OCI-LY3 (cell line): ENCODE data around the gene RAB37.
A peak's percentile ranks its signal among the peaks of the same experiment; 100 is the strongest.

Source experiments
- H2AFZ ChIP-seq: fragments of 200-600, 300-600 bp; shearing (Covaris generic); 2 replicates; pipeline ENCODE4 v1.6.0; 2014; ENCODE audit warnings: antibody characterized with exemption, low read depth, low read length
- H3K27ac ChIP-seq: fragments of 200-600, 300-600 bp; sonication (generic); 2 replicates; pipeline ENCODE4 v1.5.1; 2014; ENCODE audit warnings: mild to moderate bottlenecking, low read length, moderate library complexity, mixed read lengths
- H3K27me3 ChIP-seq: fragments of 200-600, 300-600 bp; sonication (generic); 2 replicates; pipeline ENCODE4 v1.6.1; 2014; ENCODE audit warnings: low read depth, low read length, mixed read lengths
- H3K36me3 ChIP-seq: fragments of 200-600, 300-600 bp; sonication (generic); replicated peaks from 2 replicates; pipeline ENCODE3; 2014; ENCODE audit warnings: low read depth, low read length, mixed read lengths
- H3K4me1 ChIP-seq: fragments of 300-600, 200-600 bp; sonication (generic); 2 replicates; pipeline ENCODE4 v1.6.1; 2014; ENCODE audit warnings: low read length, mixed read lengths
- H3K4me2 ChIP-seq: fragments of 200-600, 300-600 bp; sonication (generic); 2 replicates; pipeline ENCODE4 v1.6.1; 2014; ENCODE audit warnings: low read length, mixed read lengths
- H3K4me3 ChIP-seq: fragments of 300-600, 200-600 bp; sonication (generic); 2 replicates; pipeline ENCODE4 v1.5.1; 2014; ENCODE audit warnings: antibody characterized with exemption, mild to moderate bottlenecking, low read length, moderate library complexity
- H3K79me2 ChIP-seq: fragments of 300-600, 200-600 bp; shearing (Covaris generic); 2 replicates; pipeline ENCODE4 v1.6.1; 2014; ENCODE audit warnings: mild to moderate bottlenecking, low read length, mixed read lengths
- H3K9ac ChIP-seq: fragments of 300-600, 200-600 bp; shearing (Covaris generic); 2 replicates; pipeline ENCODE4 v1.6.0; 2014; ENCODE audit warnings: mild to moderate bottlenecking, low read length, moderate library complexity
- H3K9me3 ChIP-seq: fragments of 200-600, 300-600 bp; shearing (Covaris generic); 2 replicates; pipeline ENCODE4 v1.6.1; 2014; ENCODE audit warnings: low read length, mixed read lengths; ENCODE audit not compliant: insufficient read depth
- H4K20me1 ChIP-seq: fragments of 200-600, 300-600 bp; sonication (generic); 2 replicates; pipeline ENCODE4 v1.6.1; 2016; ENCODE audit warnings: low read length, mixed read lengths; ENCODE audit not compliant: insufficient read depth
- EZH2phosphoT487 ChIP-seq: fragments of 200-600 bp; shearing (Covaris generic); IDR thresholded peaks from 2 replicates; pipeline ENCODE4 v1.6.1; 2018; ENCODE audit warnings: antibody characterized with exemption, mixed run types, low read depth
- TF ChIP-seq, protein P1 (sequence below): fragments of 200-600, 300-600 bp; sonication (generic); IDR thresholded peaks from 2 replicates; pipeline ENCODE4 v1.5.1; 2014; ENCODE audit warnings: antibody characterized with exemption, low read length, low read depth

RAB37 gene

DNA sequence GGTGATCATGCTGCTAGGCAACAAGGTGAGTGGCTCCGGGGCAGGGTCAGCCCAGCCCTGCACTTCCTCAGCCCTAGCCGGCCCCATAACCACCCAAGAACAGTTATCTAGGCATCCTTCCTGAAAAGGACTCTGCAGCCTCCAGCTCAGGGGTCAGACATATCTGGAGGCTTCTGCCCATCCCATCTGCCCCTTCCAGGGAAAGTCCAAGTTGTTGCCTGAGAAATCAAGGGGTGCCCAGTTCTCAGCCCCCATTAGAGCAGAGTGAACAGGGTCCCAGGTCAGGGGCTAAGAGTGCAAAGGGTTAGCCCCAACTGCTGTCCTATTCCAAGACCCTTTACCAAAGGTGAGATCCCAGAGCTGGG is 7.3 kb downstream of the RAB37 start:
- H4K20me1 ChIP-seq = no peaks in the 10 kb centered on the region
- 0 out of 2 replicates have a peak, but pooled peaks cover 3% of the 10 kb centered on the region for H3K4me1 ChIP-seq
- no peak for TF ChIP-seq EZH2phosphoT487
- TF ChIP-seq, protein P1, sequence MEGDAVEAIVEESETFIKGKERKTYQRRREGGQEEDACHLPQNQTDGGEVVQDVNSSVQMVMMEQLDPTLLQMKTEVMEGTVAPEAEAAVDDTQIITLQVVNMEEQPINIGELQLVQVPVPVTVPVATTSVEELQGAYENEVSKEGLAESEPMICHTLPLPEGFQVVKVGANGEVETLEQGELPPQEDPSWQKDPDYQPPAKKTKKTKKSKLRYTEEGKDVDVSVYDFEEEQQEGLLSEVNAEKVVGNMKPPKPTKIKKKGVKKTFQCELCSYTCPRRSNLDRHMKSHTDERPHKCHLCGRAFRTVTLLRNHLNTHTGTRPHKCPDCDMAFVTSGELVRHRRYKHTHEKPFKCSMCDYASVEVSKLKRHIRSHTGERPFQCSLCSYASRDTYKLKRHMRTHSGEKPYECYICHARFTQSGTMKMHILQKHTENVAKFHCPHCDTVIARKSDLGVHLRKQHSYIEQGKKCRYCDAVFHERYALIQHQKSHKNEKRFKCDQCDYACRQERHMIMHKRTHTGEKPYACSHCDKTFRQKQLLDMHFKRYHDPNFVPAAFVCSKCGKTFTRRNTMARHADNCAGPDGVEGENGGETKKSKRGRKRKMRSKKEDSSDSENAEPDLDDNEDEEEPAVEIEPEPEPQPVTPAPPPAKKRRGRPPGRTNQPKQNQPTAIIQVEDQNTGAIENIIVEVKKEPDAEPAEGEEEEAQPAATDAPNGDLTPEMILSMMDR = no peak
- no peak overlapping the region for H3K4me3 ChIP-seq
- peaks cover 6% of the 10 kb centered on the region for H3K79me2 ChIP-seq
- no peak overlapping the region for H3K27ac ChIP-seq
- H3K27me3 ChIP-seq = peaks cover 10% of the 10 kb centered on the region; the same call in 1 of the 2 replicates
- no peak overlapping the region for H2AFZ ChIP-seq
- H3K9ac ChIP-seq = no peak overlapping the region
- no peaks in the 10 kb centered on the region for H3K9me3 ChIP-seq
- H3K36me3 ChIP-seq = no peaks in the 10 kb centered on the region
- no peak overlapping the region for H3K4me2 ChIP-seq

DNA sequence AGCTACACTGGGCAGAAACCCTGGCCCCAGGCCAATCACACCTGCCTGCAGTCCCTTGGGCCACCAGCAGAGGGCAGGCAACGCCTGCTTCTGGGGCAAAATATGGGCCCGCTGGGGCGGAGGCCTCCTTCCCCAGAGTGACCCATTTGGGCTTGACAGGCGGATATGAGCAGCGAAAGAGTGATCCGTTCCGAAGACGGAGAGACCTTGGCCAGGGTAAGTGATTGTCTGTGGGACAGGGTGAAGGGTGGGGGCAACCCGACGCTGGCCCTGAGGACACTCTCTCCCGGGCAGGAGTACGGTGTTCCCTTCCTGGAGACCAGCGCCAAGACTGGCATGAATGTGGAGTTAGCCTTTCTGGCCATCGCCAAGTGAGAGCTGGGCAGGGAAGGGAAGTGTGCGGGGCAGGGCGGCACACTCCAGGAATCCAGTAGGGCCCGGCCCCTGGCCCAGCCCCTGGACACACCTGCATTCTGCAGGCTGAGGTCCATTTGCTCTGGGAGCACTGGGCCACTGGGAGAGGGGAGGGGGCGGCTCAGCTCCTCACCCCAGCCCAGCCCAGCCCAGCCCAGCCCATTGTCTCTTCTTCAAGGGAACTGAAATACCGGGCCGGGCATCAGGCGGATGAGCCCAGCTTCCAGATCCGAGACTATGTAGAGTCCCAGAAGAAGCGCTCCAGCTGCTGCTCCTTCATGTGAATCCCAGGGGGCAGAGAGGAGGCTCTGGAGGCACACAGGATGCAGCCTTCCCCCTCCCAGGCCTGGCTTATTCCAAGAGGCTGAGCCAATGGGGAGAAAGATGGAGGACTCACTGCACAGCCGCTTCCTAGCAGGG is 7.9 kb downstream of the RAB37 start:
- H2AFZ ChIP-seq = peak overlapping the region; percentile 54; the same call in 1 of the 2 replicates
- peaks cover 8% of the 10 kb centered on the region for H3K4me1 ChIP-seq
- H3K4me3 ChIP-seq = no peak overlapping the region
- TF ChIP-seq, protein P1 = peak; percentile 97
- no peak for TF ChIP-seq EZH2phosphoT487
- H3K36me3 ChIP-seq = no peaks in the 10 kb centered on the region
- peaks cover 12% of the 10 kb centered on the region for H3K79me2 ChIP-seq
- H4K20me1 ChIP-seq = no peaks in the 10 kb centered on the region
- peaks cover 10% of the 10 kb centered on the region; the same call in 1 of the 2 replicates for H3K27me3 ChIP-seq
- H3K9me3 ChIP-seq = no peaks in the 10 kb centered on the region
- peak overlapping the region; percentile 51 for H3K4me2 ChIP-seq
- H3K27ac ChIP-seq = no peak overlapping the region
- H3K9ac ChIP-seq = no peak overlapping the region

DNA sequence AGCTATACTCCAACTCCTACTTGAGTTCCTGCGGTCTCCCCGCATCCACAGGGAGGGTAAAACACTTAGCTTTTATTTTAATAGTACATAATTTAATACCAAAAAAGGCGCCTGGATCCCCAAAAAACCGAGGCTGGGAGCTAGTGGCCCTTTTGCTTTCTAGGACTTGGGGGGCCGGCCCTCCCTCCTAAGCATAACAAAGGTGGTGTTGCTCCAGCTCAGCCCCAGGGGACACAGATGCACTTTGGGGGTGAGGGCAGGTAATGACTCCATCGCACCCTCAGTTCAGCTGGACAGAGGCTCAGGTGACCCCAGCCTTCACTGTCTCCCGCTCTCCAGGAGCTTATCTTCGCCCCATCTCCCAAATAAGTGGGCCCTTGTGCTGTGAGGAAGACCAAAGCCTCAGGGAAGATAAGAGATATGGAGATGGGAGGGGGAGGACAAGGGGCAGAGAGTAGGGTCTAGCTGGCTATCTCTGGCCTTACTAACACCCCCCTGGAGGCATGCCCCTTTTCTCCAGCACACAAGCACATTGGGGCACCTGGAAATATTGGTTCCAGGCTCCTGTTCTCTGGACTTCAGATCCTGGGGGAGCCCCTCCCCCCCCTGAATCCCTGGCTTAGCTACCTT is 8.6 kb downstream of the RAB37 start:
- H3K27me3 ChIP-seq = peaks cover 10% of the 10 kb centered on the region; the same call in 1 of the 2 replicates
- 0 out of 2 replicates have a peak, but pooled peaks cover 4% of the 10 kb centered on the region for H4K20me1 ChIP-seq
- H3K36me3 ChIP-seq = no peaks in the 10 kb centered on the region
- H2AFZ ChIP-seq = no peak overlapping the region
- H3K9ac ChIP-seq = no peak overlapping the region
- H3K27ac ChIP-seq = no peak overlapping the region
- H3K79me2 ChIP-seq = peaks cover 17% of the 10 kb centered on the region
- H3K9me3 ChIP-seq = no peaks in the 10 kb centered on the region
- TF ChIP-seq EZH2phosphoT487 = no peak
- TF ChIP-seq, protein P1 = no peak
- H3K4me3 ChIP-seq = no peak overlapping the region
- peaks cover 13% of the 10 kb centered on the region for H3K4me1 ChIP-seq
- no peak overlapping the region for H3K4me2 ChIP-seq

DNA sequence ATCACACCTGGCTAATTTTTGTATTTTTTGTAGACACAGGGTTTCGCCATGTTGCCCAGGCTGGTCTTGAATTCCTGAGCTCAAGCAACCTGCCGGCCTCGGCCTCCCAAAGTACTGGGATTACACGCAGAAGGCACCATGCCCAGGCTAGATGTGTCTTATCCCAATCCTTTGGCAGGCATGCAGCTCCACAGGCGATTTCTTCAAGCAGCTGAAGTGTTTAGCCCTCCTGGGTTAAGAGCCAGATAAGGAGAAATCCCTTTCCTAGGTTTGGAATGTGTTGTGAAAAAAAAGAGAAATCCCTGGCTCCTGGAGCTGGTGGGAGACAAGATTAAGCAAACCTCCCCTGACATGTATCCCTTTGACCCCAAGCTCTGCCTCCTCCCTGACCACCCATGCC is 9.3 kb downstream of the RAB37 start:
- H3K4me1 ChIP-seq = peaks cover 13% of the 10 kb centered on the region
- H3K9ac ChIP-seq = no peak overlapping the region

More for the DNA sequence above, 9.3 kb downstream of the RAB37 start:
- Histone ChIP-seq H3K9me3 (no peaks in the 10 kb centered on the region), H2AFZ (no peak overlapping the region), H3K27me3 (peaks cover 10% of the 10 kb centered on the region; the same call in 1 of the 2 replicates), H3K79me2 (peaks cover 22% of the 10 kb centered on the region), H3K27ac (no peak overlapping the region), H3K36me3 (no peaks in the 10 kb centered on the region), H3K4me3 (no peak overlapping the region), H3K4me2 (no peak overlapping the region), H4K20me1 (peaks cover 4% of the 10 kb centered on the region; the same call in 1 of the 2 replicates)
- TF ChIP-seq, protein P1 = no peak
- TF ChIP-seq EZH2phosphoT487 = no peak
